ENCODE data around the gene BUD31. TPM values are rescaled to one million over a fixed set of nuclear protein-coding genes. Genes with fewer than 3 reads are reported as not detected.

BUD31 gene
- total and polyA plus RNA-seq, 2 of the 8 experiments (the other 6 are each of a cell fraction or from before 2014, with no cell fraction given), result 46.7 to 114 TPM

GRCh38 chr7:99392659-99393354, 16.0 kb upstream of the BUD31 start (continued):
- TF ChIP-seq CREB1 (IDR thresholded peaks at IDR 0.05) (no peak; the same call in none of the 2 replicates), NANOG (IDR thresholded peaks at IDR 0.05; ENCODE audit: insufficient read depth, low read depth, low read length, poor library complexity, severe bottlenecking) (no peak), RFX5 (IDR thresholded peaks at IDR 0.05; ENCODE audit: borderline replicate concordance, low read depth, low read length) (no peak), EGR1 (IDR thresholded peaks at IDR 0.05; ENCODE audit: borderline replicate concordance, low read depth, low read length) (no peak), CBX5 (IDR thresholded peaks at IDR 0.05; ENCODE audit: low read depth, low read length) (no peak), YY1 (IDR thresholded peaks at IDR 0.05; ENCODE audit: low read depth, low read length) (no peak), HDAC6 (IDR thresholded peaks at IDR 0.05; ENCODE audit: low read depth, low read length) (no peak), GTF2F1 (IDR thresholded peaks at IDR 0.05; ENCODE audit: borderline replicate concordance, low read depth, low read length) (no peak), SP4 (IDR thresholded peaks at IDR 0.05; ENCODE audit: low read length) (no peak), CBX8 (IDR thresholded peaks at IDR 0.05; ENCODE audit: borderline replicate concordance, low read depth, low read length) (no peak), POLR2AphosphoS5 (IDR thresholded peaks at IDR 0.05; ENCODE audit: low read depth, low read length) (peak; percentile 72; the same call in 1 of the 2 replicates), PHF8 (conservative IDR thresholded peaks at IDR 0.05; ENCODE audit: low read depth, low read length) (0 out of 2 replicates have a peak, but pooled peaks have one; percentile 21), CHD2 (IDR thresholded peaks at IDR 0.05; ENCODE audit: low read length) (no peak), SRF (IDR thresholded peaks at IDR 0.05; ENCODE audit: low read depth, low read length) (no peak), CTCF (IDR thresholded peaks at IDR 0.05; ENCODE audit: control extremely low read depth in 1 of 3, insufficient read depth in 1 of 3, low read depth in 1 of 3, low read length in 3 of 3) (no peak), JUN (IDR thresholded peaks at IDR 0.05; ENCODE audit: low read depth, low read length) (no peak), ATF2 (IDR thresholded peaks at IDR 0.05; ENCODE audit: low read length) (no peak), FOSL1 (IDR thresholded peaks at IDR 0.05; ENCODE audit: insufficient read depth, low read depth, low read length) (no peak), SUZ12 (IDR thresholded peaks at IDR 0.05; ENCODE audit: low read length) (no peak), RBBP5 (IDR thresholded peaks at IDR 0.05; ENCODE audit: borderline replicate concordance, low read depth, low read length) (0 out of 2 replicates have a peak, but pooled peaks have one; percentile 70), TEAD4 (IDR thresholded peaks at IDR 0.05; ENCODE audit: low read depth, low read length) (no peak)
